ENCODE results near the gene SLC5A5.

The SLC5A5 gene

DNA sequence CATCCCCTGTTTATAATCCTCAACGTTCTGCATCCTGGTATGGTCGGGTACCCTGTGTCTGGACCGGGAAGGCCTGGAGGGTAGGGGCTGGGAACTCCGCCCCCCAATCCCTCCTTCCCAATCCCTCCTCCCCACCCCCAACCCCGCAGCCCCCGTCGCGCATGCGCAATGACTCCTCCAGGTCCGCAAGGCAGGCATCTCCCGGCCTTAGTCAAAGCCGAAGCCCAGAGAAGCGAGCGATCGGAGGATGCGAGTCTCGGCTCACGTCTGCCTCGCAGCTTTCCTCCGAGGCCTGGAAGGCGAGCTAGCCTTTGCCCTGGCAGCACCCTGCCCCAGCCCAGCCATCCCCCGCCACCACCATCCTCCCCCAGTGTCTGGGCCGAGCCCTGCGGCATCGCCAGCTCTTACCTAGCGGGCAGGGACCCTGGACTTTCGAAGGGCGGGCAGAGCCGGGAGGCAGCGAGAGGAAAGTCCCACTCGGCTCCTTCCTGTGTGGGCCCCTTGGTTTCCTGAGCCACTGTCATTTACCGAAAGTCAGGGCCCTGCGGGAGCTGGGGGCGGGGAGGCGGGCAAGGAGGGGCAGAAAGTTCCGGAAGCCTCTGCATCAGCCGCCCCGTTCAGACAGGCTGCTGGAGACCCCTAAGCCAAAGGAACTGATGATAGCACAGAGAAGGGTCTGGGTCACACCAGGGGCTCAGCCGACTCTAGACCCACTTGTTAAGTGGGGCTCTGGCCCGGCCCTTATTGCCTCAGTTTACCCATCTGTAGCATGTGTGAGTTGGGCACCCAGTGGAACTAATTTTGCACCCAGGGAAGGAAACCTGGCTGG, 24.0 kb upstream of the SLC5A5 start, which contains the start of gene JAK3:
Gene JAK3 (minus strand): TSS at position 445 of the 829 bp plus-strand sequence. CDS start 3,565 bp downstream, outside the sequence.
- peak; percentile 87 for DNase-seq (ENCODE audit: low read depth)

DNA sequence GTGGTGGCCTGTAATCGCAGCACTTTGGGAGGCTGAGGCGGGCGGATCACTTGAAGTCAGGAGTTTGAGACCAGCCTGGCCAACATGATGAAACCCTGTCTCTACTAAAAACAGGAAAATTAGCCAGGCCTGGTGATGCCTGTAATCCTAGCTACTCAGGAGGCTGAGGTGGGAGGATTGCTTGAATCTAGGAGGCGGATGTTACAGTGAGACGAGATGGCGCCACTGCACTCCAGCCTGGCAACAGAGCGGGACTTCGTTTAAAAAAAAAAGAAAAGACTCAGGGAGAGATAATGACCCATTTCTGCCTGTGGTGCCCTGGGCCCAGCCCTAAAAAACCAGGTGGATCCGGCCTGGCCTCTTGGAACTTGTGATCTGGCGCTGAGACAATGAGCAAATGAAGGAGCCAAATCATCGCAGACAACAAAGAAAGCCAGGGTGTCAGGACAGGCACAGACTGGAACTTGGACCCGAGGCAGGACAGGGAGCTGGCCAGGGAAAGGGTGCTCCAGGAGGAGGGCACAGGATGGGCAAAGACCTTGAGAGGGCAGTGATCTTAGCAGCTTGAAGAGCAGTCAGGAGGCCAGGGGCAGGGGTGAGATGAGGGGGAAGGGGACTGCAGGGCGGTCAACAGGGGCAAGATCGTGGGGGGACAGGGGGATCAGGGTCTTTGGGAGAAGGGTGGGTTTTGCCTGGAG, 23.0 kb upstream of the SLC5A5 start:
- DNase-seq (ENCODE audit: low read depth) = no peak

DNA sequence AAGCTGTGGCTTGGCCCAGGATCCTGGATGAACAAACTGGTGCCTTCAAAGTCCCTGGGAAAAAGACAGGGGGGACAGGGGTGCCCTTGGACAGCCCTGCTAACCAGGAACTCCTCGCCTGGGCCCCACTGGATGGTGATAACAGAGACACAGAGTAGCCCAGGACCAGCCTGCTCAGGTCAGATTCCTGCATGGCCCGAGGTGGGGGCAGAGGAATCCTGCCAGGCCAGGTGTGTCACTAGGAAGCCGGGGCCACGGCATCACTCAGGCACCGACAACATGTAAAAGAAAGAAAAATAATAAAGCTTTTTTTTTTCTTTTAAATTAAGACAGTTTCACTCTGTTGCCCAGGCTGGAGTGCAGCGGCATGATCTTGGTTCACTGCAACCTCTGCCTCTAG, 17.7 kb upstream of the SLC5A5 start:
- no peak for DNase-seq (ENCODE audit: low read depth)

DNA sequence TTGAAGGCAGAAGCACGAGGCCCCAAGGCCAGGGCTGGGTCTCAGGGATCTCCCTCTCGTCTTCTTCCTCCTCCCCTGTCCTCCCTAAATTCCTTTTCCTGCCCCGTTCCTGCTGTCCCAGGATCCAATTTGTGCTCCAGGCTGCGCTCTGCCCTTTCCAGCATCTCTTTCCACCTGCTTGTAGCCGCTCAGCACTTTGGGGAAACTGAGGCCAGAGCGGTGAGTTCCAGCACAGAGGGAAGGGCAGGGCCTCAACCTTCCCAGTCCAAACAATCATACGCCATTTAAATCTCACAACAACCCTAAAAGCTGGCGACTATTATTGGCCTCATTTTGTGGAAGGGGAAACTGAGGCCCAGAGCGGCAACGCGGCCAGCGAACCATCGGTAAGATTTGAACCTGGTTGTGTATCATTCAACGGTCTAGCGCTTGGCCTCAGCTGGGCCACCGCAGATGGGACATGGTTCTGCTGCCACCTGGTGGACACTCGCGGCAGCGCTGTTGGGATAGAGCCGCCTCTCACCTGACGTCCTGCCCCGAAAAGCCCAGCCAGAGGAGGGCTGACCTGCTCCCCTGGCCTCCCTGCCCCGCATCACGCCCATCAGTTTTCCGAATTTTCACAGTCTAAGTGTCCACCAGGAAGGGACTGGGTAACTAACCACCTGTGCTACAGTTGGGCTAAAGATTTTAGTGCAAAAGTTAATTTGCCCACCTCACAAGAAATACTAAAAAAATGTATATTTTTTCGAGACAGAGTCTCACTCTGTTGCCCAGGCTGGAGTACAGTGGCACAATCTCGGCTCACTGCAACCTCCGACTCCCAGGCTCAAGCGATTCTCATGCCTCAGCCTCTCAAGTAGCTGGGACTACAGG, 16.2 kb upstream of the SLC5A5 start:
- DNase-seq (ENCODE audit: low read depth) = peak; percentile 82

DNA sequence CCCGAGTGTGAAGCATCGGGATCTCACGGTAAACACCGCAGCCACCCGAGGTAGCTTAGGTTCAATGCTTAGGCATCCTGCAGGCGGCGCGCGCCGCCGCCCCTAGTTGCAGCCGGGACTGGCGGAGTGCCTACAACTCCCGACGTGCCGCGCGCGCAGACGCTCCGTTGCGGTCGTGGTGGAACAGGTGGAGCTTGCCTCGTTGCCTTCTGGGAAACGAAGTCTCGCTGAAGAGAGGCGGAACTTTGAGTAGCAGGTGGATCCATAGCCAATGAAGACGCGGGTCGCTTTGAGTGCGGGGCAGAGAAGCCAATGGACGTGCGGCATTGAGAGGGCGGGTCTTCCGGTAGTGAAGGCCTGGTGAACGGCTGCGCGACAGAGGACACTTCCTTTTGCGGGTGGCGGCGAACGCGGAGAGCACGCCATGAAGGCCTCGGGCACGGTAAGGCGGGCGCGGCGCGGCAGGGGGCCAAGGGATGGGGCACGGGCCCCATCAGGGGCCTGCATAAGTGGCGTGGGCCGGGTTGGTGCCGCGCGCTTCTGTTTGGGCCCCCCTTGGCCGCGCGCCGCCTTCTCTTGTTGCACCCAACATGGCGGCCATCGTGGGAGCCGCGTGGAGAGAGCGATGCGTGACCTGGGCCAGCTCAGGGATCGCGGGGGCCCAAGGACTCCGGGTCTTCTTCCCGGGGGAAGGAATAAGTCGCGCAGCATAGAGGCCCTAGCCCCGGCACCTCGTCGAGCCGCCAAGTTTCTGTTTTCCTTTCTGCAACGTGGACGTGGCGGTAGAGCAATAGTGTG, 12.0 kb upstream of the SLC5A5 start, which contains the start of gene RPL18A:
Gene RPL18A (plus strand): TSS at position 378 of the 798 bp plus-strand sequence. CDS start 47 bp downstream, at position 425.
- peak; percentile 99 for DNase-seq (ENCODE audit: low read depth)

DNA sequence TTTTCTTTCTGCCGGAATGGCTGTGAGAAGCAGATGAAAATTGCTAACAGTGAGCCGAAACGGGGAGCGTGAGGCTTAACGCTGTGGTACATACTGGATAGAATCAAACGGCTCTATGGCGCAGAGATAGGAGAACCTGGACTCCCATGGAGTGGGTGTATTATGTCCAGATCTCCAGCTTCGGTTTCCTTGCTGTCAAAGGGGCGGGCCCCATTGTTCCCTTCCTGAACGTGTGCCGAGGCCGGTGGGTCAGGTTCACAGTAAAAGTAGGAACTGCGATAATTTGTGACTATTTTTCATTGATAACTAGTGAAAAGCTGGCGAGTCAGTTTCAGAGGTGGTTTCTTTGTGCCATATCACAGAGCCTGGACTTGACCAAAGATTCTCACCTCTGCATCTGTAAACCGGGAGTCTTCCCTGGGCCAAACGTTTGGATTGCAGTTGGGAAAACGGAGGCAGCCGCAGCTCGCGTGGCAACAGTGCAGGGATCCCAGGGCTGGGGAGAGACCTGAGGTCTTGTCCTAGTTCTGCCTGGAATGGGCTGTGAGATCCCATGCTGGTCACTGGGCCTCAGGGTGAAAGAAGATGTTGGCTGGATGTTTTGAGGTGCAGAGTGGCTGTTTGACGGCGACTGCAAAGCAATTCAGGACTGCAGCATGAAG, 11.3 kb upstream of the SLC5A5 start:
- DNase-seq (ENCODE audit: low read depth) = no peak

DNA sequence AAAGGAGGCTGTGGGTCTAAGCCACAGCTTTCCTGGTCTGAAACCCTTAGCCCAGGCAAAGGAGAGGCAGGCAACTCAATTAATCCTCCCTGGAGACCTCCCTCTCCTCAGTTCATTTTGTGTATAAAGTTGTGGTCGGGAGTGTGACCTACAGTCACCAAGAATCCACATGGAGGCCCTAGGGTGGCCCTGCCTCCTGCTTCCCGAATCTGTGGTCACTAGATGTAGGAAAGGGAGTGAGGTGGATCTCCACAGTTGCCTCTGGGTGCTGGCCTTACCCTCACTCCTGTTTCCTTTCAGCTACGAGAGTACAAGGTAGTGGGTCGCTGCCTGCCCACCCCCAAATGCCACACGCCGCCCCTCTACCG, 10.8 kb upstream of the SLC5A5 start:
- no peak for DNase-seq (ENCODE audit: low read depth)

DNA sequence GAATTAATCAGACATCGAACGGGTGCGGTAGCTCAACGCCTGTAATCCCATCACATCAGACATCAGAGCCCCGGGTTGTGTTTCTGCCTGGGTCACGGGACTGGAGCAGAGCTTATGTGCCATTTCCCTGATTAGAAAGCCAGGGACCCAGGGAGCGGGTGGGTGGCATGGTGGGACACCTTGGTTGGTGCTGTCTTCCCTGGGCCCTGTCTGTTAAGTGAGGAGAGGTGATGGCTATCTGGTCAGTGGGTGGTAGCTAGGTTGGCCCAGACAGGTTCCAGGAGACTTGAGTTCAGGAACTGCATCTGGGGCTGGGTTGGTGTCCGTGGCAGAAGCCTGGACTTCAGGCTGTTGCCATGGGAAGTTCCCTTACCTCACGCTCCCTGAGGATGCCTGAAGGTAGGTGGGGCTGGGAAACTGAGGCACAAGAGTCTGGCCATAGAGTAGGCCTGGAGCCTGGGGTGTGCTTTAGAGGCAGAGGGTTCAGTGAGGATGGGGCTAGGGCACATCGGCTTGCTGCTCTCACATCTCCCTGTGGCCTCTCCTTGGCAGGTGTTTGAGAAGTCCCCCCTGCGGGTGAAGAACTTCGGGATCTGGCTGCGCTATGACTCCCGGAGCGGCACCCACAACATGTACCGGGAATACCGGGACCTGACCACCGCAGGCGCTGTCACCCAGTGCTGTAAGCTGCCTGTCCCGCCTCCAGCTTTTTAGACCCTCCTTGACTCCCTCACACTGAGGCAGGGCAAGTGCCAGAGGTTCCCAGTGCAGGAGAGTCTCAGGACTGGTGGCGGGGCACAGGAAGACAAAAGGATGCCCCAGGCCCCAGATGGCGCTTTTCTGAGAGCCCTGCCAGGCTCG, 10.0 kb upstream of the SLC5A5 start:
- DNase-seq (ENCODE audit: low read depth) = no peak

DNA sequence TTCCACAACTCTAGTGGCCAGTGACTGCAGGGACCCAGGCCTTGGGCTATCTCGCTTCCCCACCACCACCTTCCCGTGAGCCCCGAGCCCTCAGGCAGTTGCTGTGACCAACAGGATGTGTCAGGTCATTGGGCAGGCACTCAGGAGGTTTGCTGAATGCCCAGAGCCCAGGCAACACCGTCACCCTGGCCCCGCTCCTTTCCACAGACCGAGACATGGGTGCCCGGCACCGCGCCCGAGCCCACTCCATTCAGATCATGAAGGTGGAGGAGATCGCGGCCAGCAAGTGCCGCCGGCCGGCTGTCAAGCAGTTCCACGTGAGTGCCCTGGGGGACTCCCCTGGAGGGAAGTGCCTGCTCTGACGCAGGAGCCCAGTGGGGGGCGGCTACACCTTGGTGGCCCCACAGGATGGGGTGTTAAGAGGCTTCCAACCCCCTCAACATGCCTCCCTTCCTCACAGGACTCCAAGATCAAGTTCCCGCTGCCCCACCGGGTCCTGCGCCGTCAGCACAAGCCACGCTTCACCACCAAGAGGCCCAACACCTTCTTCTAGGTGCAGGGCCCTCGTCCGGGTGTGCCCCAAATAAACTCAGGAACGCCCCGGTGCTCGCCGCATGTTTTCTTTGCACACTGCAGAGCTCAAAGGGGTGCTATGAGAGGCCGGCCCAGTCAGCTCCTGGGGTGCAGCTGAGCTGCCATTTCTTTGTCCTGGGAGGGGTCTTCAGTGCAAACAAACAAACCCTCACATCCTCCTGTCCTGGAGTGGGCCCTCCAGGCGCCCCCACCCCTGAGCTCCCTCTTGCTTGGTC, 8.8 kb upstream of the SLC5A5 start:
- no peak for DNase-seq (ENCODE audit: low read depth)

DNA sequence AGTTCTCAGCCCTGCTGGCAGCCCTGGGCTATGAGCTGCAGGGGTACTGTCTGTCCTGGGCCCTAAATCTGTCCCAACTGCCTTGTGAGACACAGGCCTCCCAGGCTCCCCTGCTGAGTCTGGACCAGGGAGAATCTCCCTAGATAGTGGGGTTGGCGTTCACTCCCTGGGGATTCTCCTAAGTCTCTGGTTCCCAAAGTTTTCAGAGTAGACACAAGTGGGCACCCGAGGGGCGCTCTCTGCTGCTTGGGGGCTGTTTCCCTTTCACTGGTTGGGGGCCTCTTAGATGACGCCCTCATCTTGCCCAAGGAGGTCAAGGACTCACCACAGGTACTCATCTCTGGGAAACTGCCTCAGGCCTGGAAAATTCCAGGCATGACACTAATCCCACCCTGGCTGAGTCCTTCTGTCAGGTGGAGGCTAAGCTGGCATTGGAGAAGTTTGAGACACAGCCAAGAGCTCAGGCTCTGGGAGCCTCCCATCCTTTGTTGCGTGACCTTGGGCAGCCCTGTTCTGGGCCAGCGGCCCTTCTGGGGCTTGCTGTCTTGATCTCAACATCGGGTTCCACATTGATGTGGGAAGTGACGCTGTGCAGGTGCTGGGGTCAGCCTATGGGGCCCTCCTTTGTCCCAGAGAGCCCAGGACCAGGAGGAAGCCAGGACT, 8.1 kb upstream of the SLC5A5 start:
- no peak for DNase-seq (ENCODE audit: low read depth)

DNA sequence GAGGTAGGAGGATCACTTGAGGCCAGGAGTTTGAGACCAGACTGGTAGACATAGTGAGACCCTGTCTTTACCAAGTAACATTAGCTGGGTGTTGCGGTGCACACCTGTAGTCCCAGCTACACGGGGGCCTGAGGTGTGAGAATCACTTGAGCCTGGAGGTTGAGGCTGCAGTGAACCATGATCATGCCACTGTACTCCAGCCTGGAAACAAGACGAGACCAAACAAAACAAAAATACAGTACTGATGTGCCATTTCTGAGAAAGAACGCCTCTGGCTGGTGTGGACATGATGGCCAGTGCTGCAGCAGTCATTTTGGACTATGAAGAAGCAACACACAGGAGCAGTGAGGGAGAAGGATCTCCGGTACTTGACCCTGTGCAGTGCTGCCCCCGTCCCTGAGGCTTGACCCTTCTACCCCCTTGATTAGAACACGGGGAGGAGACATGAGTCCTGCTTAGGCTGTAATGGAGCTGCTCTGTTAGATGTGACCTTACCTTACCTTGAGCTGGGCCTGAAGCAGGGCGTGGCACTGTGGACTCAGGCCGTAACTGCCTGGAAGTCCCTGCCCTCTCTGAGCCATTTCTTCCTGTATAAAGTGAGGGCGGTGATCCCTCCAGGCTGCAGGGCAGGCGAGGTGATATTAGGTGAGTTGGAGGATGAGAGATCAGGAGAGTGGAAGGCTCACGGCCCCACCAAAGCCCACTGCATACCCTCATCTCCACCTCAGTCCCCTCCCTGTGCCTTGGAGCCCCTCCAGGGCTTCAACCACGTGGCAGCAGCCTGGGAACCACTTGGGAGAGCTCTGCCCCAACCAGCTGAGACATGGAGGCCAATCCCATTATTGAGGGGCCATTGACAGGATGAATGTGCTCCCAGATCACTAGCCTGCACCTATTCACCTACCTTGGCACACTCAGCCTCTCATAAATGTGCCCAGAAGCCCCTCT, 6.1 kb upstream of the SLC5A5 start:
- DNase-seq (ENCODE audit: low read depth) = no peak

DNA sequence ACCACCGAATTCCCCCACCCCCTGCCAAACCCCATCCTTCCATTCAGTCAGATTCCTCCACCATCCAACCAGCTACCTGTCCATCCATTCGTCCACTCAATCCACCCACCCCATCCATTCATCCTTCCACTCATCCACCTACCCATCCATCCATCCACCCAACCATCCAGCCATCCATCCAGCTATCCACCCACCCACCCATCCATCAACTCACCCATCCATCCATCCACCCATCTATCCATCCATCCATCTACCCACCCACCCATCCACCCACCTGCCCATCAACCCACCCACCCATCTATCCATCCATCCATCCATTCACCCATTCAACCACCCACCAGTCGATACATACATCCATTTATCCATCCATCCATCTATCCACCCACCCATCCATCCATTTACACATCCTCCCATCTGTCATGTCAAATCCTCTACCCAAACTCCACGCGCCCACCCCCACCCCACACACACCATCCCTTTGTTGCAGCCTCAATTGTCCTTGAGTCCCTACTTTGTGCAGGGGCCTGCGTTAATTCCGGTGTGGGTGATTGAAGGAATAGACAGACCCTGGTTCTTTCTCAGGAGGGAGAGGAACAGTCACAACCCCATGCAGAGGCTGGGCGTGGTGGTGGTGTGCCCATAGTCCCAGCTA, 5.3 kb upstream of the SLC5A5 start:
- DNase-seq (ENCODE audit: low read depth) = no peak

DNA sequence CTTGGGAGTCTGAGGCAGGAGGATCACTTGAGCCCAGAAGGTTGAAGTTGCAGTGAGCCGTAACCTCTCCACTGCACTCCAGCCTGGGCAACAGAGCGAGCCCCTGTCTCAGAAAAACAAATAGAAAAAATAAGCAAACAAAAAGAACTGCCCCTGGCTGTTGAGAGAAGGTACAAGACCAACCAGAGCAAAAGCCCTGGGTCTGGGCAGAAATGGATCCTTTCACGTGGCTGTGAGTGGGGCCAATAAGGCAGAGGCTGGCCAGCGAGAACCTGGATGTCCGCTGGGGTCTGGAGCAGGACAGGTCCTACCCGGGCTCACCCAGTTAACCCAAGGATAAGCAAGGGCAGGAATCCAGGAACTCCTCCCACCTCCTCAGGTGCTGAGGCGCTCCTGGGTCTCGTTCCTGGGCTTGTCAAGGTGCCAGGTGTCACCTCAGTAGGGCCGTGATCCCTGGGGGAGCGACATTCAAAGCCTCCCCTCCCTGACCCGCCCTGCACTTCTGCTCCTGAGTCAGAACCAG, 4.7 kb upstream of the SLC5A5 start:
- no peak for DNase-seq (ENCODE audit: low read depth)

DNA sequence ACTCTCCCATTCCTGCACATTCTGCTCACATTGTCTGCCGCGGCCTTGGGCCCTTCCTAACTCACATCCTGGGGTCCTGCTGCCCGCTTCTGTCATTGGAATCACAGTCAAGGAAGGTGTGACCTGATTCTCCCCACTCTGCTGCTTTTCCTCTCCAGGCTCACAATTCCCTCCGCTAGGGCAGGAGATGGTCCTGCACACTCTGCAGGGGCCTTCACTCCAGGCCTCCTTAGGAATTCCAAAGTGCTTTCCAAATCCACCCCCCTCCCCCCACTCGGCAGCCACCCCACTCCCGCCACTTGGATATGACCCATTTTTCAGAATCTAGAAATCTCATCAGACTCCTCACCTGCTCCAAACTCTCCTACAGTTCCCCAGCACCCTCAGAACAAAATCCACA, 3.1 kb upstream of the SLC5A5 start:
- no peak for DNase-seq (ENCODE audit: low read depth)

DNA sequence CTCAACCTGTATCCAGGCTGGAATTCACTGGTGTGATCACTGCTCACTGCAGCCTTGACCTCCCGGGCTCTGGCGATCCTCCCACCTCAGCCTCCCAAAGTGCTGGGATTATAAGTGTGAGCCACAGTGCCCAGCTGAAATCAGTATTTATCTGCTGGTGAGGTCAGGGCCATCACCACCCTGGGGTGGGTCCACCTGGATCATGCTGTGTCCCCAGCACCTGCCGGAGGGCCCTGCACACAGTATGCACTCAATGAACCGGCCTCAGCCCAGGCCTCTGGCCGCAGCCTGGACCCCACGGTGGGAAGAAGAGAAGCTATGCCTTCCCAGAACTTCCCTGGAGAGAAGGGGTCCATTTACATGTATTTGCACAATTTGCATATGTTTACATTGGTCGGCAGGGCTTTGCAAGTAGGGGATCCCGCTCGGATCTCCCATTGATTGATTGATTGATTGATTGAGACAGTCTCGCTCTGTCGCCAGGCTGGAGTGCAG, 2.6 kb upstream of the SLC5A5 start:
- DNase-seq (ENCODE audit: low read depth) = no peak
